ENCODE measurements around the gene HHIPL1. TPM values are rescaled to one million over a fixed set of nuclear protein-coding genes. Genes with fewer than 3 reads are reported as not detected.
"Not testable (repeated sequence)": the region's sequence is repeated elsewhere in the genome, so short reads cannot be mapped to it uniquely, and the experiment has no call there.

The HHIPL1 gene
- polyA plus RNA-seq, 1 donor, result 0.98 TPM

GRCh38 chr14:99633141-99633540 lies 11.8 kb upstream of the HHIPL1 start:
- no peak for DNase-seq

GRCh38 chr14:99633918-99634317 lies 11.0 kb upstream of the HHIPL1 start:
- no peak for DNase-seq

GRCh38 chr14:99634443-99634842 lies 10.5 kb upstream of the HHIPL1 start:
- no peak for DNase-seq

- no peak for DNase-seq
Observed at GRCh38 chr14:99635116-99635515, 9.8 kb upstream of the HHIPL1 start.

GRCh38 chr14:99636487-99636886 lies 8.4 kb upstream of the HHIPL1 start:
- no peak for DNase-seq

GRCh38 chr14:99637624-99638023 lies 7.3 kb upstream of the HHIPL1 start:
- no peak for DNase-seq

GRCh38 chr14:99642771-99643170 lies 2.2 kb upstream of the HHIPL1 start:
- DNase-seq, result not testable (repeated sequence)

GRCh38 chr14:99643343-99643742 lies 1.6 kb upstream of the HHIPL1 start:
- no peak for DNase-seq

- no peak for DNase-seq
Observed at GRCh38 chr14:99644035-99644587, 818 bp upstream of the HHIPL1 start.

GRCh38 chr14:99645545-99646505 lies 896 bp downstream of the HHIPL1 start:
- DNase-seq, result no peak

GRCh38 chr14:99647411-99647810 lies 2.5 kb downstream of the HHIPL1 start:
- no peak for DNase-seq

GRCh38 chr14:99648027-99648784 lies 3.3 kb downstream of the HHIPL1 start:
- DNase-seq, result no peak

GRCh38 chr14:99649219-99649618 lies 4.3 kb downstream of the HHIPL1 start:
- no peak for DNase-seq

- DNase-seq, result no peak
Observed at GRCh38 chr14:99649643-99650042, 4.7 kb downstream of the HHIPL1 start.

GRCh38 chr14:99650189-99650588 lies 5.3 kb downstream of the HHIPL1 start:
- DNase-seq, result no peak

GRCh38 chr14:99651953-99652746 lies 7.2 kb downstream of the HHIPL1 start:
- no peak for DNase-seq

GRCh38 chr14:99654235-99654985 lies 9.5 kb downstream of the HHIPL1 start:
- no peak for DNase-seq

GRCh38 chr14:99655521-99655920 lies 10.6 kb downstream of the HHIPL1 start:
- DNase-seq, result no peak

- no peak for DNase-seq
Observed at GRCh38 chr14:99656171-99656570, 11.2 kb downstream of the HHIPL1 start.

- DNase-seq, result no peak
Observed at GRCh38 chr14:99657645-99658155, 12.8 kb downstream of the HHIPL1 start.

All from left kidney (tissue), 2 donors.